Measurements from ENCODE around the gene SRD5A3. TPM values are rescaled to one million over a fixed set of nuclear protein-coding genes. Genes with fewer than 3 reads are reported as not detected.

Gene SRD5A3
- total RNA-seq, 1 experiment from 2014 or later: 24.0 TPM

DNA sequence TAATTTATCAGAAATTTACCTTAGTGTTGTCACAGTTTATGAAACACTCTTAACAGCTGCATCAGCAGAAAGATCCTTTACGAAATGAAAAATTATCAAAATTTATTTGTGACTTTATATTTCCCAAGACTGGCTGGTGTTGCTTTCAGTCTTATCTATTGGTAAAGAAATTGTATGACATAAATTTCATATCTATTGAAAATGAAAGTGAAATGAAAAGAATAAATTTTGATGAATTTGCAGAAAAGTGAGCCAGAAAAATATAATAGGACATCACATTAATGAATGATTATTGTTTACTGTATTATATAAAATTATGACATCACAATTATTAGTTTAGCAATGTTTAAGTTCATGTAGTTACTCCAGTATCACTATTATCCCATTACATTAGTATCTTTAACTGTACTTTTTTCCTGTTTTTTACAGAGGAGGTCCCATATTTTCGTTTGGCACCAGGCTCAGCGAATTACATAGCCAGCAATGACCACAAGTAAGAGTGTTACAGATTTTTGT is 36.5 kb downstream of the SRD5A3 start (continued):
- TF ChIP-seq, protein P1, sequence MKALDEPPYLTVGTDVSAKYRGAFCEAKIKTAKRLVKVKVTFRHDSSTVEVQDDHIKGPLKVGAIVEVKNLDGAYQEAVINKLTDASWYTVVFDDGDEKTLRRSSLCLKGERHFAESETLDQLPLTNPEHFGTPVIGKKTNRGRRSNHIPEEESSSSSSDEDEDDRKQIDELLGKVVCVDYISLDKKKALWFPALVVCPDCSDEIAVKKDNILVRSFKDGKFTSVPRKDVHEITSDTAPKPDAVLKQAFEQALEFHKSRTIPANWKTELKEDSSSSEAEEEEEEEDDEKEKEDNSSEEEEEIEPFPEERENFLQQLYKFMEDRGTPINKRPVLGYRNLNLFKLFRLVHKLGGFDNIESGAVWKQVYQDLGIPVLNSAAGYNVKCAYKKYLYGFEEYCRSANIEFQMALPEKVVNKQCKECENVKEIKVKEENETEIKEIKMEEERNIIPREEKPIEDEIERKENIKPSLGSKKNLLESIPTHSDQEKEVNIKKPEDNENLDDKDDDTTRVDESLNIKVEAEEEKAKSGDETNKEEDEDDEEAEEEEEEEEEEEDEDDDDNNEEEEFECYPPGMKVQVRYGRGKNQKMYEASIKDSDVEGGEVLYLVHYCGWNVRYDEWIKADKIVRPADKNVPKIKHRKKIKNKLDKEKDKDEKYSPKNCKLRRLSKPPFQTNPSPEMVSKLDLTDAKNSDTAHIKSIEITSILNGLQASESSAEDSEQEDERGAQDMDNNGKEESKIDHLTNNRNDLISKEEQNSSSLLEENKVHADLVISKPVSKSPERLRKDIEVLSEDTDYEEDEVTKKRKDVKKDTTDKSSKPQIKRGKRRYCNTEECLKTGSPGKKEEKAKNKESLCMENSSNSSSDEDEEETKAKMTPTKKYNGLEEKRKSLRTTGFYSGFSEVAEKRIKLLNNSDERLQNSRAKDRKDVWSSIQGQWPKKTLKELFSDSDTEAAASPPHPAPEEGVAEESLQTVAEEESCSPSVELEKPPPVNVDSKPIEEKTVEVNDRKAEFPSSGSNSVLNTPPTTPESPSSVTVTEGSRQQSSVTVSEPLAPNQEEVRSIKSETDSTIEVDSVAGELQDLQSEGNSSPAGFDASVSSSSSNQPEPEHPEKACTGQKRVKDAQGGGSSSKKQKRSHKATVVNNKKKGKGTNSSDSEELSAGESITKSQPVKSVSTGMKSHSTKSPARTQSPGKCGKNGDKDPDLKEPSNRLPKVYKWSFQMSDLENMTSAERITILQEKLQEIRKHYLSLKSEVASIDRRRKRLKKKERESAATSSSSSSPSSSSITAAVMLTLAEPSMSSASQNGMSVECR (CRISPR knock-in tag; IDR thresholded peaks at IDR 0.05; ENCODE audit: borderline replicate concordance): no peak
- TF ChIP-seq MYBL2 (CRISPR knock-in tag; IDR thresholded peaks at IDR 0.05) (no peak), FOXP1 (CRISPR knock-in tag; IDR thresholded peaks at IDR 0.05; ENCODE audit: borderline replicate concordance) (no peak), NFYB (CRISPR knock-in tag; conservative IDR thresholded peaks at IDR 0.05; ENCODE audit: low read depth) (no peak), SOX15 (CRISPR knock-in tag; IDR thresholded peaks at IDR 0.05) (no peak)
- TF ChIP-seq, protein P2, sequence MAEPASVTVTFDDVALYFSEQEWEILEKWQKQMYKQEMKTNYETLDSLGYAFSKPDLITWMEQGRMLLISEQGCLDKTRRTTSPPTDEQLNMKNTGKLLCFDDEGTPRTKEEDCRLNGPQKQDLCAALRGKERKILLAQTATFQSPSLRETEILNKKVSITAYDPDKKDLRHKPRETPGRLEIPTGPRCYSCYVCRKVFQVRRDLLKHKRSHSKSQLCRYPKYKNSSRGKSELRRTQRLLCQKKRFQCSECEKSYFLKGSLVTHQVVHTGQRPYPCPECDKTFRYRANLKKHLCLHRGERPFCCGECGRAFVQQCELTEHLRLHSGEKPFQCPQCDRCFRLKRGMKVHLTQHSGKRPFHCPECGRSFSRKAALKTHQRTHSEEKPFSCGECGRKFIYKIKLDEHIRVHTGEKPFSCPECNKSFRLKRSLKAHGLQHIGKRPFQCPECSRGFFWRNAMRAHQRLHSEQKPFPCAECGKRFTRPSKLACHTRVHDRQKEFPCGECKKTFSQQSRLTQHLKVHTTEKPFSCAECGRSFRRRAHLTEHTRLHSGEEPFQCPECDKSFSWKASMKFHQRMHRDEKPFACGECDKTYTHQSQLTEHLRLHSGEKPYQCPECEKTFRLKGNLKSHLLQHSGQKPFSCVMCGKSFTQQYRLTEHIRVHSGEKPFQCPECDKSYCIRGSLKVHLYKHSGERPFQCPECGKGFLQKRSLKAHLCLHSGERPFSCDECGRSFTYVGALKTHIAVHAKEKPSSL (CRISPR knock-in tag; conservative IDR thresholded peaks at IDR 0.05): no peak
- TF ChIP-seq, protein P3, sequence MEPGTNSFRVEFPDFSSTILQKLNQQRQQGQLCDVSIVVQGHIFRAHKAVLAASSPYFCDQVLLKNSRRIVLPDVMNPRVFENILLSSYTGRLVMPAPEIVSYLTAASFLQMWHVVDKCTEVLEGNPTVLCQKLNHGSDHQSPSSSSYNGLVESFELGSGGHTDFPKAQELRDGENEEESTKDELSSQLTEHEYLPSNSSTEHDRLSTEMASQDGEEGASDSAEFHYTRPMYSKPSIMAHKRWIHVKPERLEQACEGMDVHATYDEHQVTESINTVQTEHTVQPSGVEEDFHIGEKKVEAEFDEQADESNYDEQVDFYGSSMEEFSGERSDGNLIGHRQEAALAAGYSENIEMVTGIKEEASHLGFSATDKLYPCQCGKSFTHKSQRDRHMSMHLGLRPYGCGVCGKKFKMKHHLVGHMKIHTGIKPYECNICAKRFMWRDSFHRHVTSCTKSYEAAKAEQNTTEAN (CRISPR knock-in tag; IDR thresholded peaks at IDR 0.05): no peak

DNA sequence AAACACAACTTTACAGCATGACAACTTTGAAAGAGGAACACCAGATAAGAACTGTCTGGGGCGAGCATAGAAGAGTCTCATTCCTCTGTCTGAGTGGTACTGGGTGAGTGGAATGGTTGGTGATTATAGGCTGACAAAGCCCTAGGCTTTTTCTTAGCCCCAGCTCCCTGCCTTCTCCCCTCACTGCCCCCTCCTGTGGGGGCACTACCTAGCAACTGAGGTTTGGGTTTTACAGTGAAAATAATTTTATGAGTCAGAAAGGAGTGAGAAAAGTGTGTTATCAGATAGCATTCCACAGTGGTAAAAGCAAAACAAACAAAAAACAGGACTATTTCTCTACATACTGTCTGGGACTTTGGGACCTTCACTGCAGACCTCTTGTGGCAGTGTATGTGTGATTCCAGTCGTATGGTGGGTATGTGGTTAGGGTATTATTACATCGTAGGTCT is 39.2 kb downstream of the SRD5A3 start:
- ChIA-PET POLR2A (no interaction called here), CTCF (interaction anchor here (1.0 kb wide), 1 partner anchor 201 kb away, joined by 3 read pairs; no protein-coding TSS in a partner anchor)
- no peak for ATAC-seq
- 0 out of 2 replicates have a peak overlapping the region, but pooled peaks have one; percentile 69 for H3K27ac Mint-ChIP-seq
- no peak for DNase-seq (ENCODE audit: low spot score)
- H3K9me3 Mint-ChIP-seq: no peaks in the 10 kb centered on the region
- no peaks in the 10 kb centered on the region for H3K27me3 Mint-ChIP-seq (ENCODE audit: low read depth)
- no peak overlapping the region for H3K4me3 Mint-ChIP-seq
- no peaks in the 10 kb centered on the region for H3K36me3 Mint-ChIP-seq
- peaks cover 6% of the 10 kb centered on the region for H3K4me1 Mint-ChIP-seq
- TF ChIP-seq TEAD1 (CRISPR knock-in tag; IDR thresholded peaks at IDR 0.05): no peak
- no peak for TF ChIP-seq CREM (CRISPR knock-in tag; IDR thresholded peaks at IDR 0.05)
- TF ChIP-seq, protein P4, sequence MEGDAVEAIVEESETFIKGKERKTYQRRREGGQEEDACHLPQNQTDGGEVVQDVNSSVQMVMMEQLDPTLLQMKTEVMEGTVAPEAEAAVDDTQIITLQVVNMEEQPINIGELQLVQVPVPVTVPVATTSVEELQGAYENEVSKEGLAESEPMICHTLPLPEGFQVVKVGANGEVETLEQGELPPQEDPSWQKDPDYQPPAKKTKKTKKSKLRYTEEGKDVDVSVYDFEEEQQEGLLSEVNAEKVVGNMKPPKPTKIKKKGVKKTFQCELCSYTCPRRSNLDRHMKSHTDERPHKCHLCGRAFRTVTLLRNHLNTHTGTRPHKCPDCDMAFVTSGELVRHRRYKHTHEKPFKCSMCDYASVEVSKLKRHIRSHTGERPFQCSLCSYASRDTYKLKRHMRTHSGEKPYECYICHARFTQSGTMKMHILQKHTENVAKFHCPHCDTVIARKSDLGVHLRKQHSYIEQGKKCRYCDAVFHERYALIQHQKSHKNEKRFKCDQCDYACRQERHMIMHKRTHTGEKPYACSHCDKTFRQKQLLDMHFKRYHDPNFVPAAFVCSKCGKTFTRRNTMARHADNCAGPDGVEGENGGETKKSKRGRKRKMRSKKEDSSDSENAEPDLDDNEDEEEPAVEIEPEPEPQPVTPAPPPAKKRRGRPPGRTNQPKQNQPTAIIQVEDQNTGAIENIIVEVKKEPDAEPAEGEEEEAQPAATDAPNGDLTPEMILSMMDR (IDR thresholded peaks at IDR 0.05): no peak
- TF ChIP-seq NFE2L1 (CRISPR knock-in tag; IDR thresholded peaks at IDR 0.05): no peak
- no peak for TF ChIP-seq ZNF138 (CRISPR knock-in tag; conservative IDR thresholded peaks at IDR 0.05)
- TF ChIP-seq, protein P5, sequence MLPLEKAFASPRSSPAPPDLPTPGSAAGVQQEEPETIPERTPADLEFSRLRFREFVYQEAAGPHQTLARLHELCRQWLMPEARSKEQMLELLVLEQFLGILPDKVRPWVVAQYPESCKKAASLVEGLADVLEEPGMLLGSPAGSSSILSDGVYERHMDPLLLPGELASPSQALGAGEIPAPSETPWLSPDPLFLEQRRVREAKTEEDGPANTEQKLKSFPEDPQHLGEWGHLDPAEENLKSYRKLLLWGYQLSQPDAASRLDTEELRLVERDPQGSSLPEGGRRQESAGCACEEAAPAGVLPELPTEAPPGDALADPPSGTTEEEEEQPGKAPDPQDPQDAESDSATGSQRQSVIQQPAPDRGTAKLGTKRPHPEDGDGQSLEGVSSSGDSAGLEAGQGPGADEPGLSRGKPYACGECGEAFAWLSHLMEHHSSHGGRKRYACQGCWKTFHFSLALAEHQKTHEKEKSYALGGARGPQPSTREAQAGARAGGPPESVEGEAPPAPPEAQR (CRISPR knock-in tag; IDR thresholded peaks at IDR 0.05): no peak
- no peak for TF ChIP-seq ZBTB21 (CRISPR knock-in tag; IDR thresholded peaks at IDR 0.05; ENCODE audit: borderline replicate concordance)
- TF ChIP-seq GRHL2 (CRISPR knock-in tag; IDR thresholded peaks at IDR 0.05; ENCODE audit: insufficient replicate concordance, severe bottlenecking): no peak
- no peak for TF ChIP-seq NFYB (CRISPR knock-in tag; conservative IDR thresholded peaks at IDR 0.05; ENCODE audit: low read depth)
- TF ChIP-seq, protein P6, sequence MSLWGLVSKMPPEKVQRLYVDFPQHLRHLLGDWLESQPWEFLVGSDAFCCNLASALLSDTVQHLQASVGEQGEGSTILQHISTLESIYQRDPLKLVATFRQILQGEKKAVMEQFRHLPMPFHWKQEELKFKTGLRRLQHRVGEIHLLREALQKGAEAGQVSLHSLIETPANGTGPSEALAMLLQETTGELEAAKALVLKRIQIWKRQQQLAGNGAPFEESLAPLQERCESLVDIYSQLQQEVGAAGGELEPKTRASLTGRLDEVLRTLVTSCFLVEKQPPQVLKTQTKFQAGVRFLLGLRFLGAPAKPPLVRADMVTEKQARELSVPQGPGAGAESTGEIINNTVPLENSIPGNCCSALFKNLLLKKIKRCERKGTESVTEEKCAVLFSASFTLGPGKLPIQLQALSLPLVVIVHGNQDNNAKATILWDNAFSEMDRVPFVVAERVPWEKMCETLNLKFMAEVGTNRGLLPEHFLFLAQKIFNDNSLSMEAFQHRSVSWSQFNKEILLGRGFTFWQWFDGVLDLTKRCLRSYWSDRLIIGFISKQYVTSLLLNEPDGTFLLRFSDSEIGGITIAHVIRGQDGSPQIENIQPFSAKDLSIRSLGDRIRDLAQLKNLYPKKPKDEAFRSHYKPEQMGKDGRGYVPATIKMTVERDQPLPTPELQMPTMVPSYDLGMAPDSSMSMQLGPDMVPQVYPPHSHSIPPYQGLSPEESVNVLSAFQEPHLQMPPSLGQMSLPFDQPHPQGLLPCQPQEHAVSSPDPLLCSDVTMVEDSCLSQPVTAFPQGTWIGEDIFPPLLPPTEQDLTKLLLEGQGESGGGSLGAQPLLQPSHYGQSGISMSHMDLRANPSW (CRISPR knock-in tag; conservative IDR thresholded peaks at IDR 0.05; ENCODE audit: low read depth): no peak
- TF ChIP-seq, protein P7, sequence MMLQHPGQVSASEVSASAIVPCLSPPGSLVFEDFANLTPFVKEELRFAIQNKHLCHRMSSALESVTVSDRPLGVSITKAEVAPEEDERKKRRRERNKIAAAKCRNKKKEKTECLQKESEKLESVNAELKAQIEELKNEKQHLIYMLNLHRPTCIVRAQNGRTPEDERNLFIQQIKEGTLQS (CRISPR knock-in tag; conservative IDR thresholded peaks at IDR 0.05): no peak
- TF ChIP-seq, protein P8, sequence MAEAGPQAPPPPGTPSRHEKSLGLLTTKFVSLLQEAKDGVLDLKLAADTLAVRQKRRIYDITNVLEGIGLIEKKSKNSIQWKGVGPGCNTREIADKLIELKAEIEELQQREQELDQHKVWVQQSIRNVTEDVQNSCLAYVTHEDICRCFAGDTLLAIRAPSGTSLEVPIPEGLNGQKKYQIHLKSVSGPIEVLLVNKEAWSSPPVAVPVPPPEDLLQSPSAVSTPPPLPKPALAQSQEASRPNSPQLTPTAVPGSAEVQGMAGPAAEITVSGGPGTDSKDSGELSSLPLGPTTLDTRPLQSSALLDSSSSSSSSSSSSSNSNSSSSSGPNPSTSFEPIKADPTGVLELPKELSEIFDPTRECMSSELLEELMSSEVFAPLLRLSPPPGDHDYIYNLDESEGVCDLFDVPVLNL (CRISPR knock-in tag; IDR thresholded peaks at IDR 0.05; ENCODE audit: borderline replicate concordance, low read depth): no peak

Data from WTC11 (cell line).